Adrenal gland (tissue), 5 donors: ENCODE measurements around the gene AGAP6.
"Not testable (repeated sequence)": the region's sequence is repeated elsewhere in the genome, so short reads cannot be mapped to it uniquely, and the experiment has no call there.

ENCODE experiments used
- POLR2A ChIP-seq, 2 donors: fragments of 450-650 bp; IDR thresholded peaks; one replicate each; pipeline ENCODE4 v1.6.1; 2017; ENCODE audit warnings: antibody characterized with exemption in 2 of 2, mild to moderate bottlenecking in 2 of 2, moderate library complexity in 1 of 2
- TF ChIP-seq, protein P1 (sequence below), 6 experiments: fragments of 450-650 bp in 4 of 6; fragments of 200-600 bp in 2 of 6; sonication (generic) in 1 of 6; IDR thresholded peaks; 1 replicate in 5 of 6; 2 replicates in 1 of 6; pipeline versions ENCODE4 v1.5.1 to v1.8.0; 2016 to 2021; ENCODE audit warnings: antibody characterized with exemption in 6 of 6, mild to moderate bottlenecking in 2 of 6, moderate library complexity in 1 of 6
- donor health status: DM: no; HTN: no; CAD: no.

DNA sequence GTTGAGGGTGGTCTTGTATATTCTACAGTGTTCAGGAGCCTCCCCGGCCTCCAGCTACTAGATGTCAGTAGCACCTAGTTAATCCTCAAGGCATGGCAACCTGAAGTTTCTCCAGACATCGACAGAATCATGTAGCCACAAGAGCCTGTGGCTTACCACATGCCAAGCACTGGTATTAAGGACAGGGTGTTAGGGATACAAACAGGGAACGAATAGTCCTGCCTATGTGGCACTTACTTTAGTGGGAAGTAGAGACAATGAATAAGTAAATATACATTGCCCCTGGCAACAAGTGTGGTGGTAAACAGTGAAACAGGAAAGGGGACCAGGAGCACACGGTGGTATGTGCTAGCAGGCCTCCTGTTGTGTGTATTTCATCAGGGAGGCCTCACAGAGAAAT, 47.1 kb downstream of the AGAP6 start:
- TF ChIP-seq, protein P1, sequence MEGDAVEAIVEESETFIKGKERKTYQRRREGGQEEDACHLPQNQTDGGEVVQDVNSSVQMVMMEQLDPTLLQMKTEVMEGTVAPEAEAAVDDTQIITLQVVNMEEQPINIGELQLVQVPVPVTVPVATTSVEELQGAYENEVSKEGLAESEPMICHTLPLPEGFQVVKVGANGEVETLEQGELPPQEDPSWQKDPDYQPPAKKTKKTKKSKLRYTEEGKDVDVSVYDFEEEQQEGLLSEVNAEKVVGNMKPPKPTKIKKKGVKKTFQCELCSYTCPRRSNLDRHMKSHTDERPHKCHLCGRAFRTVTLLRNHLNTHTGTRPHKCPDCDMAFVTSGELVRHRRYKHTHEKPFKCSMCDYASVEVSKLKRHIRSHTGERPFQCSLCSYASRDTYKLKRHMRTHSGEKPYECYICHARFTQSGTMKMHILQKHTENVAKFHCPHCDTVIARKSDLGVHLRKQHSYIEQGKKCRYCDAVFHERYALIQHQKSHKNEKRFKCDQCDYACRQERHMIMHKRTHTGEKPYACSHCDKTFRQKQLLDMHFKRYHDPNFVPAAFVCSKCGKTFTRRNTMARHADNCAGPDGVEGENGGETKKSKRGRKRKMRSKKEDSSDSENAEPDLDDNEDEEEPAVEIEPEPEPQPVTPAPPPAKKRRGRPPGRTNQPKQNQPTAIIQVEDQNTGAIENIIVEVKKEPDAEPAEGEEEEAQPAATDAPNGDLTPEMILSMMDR (IDR thresholded peaks at IDR 0.05) = not testable (repeated sequence)
- not testable (repeated sequence) for TF ChIP-seq POLR2A (IDR thresholded peaks at IDR 0.05)
